Ramos (cell line): Measurements from ENCODE around the gene RIN3.
"Not testable (repeated sequence)": the region's sequence is repeated elsewhere in the genome, so short reads cannot be mapped to it uniquely, and the experiment has no call there.

Experiments
- in situ Hi-C: fragments of 300-500 bp; cut with MboI; formaldehyde crosslinking; loops from one replicate; pipeline ENCODE4 v1.14.3; 2022; ENCODE audit warnings: low sequenced_read_pairs; ENCODE audit not compliant: unreplicated experiment

Gene RIN3

GRCh38 chr14:92524602-92525185 is 11.1 kb downstream of the RIN3 start:
- in situ Hi-C loops: no loop called here

GRCh38 chr14:92525322-92526095 is 11.9 kb downstream of the RIN3 start:
- in situ Hi-C loops: no loop called here

GRCh38 chr14:92527721-92528120 is 14.1 kb downstream of the RIN3 start:
- in situ Hi-C loops: no loop called here

- in situ Hi-C loops: no loop called here
These were observed 15.0 kb downstream of the RIN3 start for GRCh38 chr14:92528486-92529100.

GRCh38 chr14:92529903-92530302 is 16.3 kb downstream of the RIN3 start:
- in situ Hi-C loops: no loop called here

- in situ Hi-C loops: no loop called here
These were observed 17.7 kb downstream of the RIN3 start for GRCh38 chr14:92531106-92531873.

GRCh38 chr14:92532490-92533163 is 19.0 kb downstream of the RIN3 start:
- in situ Hi-C loops: no loop called here

- in situ Hi-C loops: no loop called here
These were observed 21.5 kb downstream of the RIN3 start for GRCh38 chr14:92534932-92535643.

GRCh38 chr14:92536231-92536630 is 22.6 kb downstream of the RIN3 start:
- in situ Hi-C loops: not testable (repeated sequence)

- in situ Hi-C loops: no loop called here
These were observed 24.9 kb downstream of the RIN3 start for GRCh38 chr14:92538412-92538985.

- in situ Hi-C loops: no loop called here
These were observed 25.8 kb downstream of the RIN3 start for GRCh38 chr14:92539419-92539818.

- in situ Hi-C loops: no loop called here
These were observed 26.3 kb downstream of the RIN3 start for GRCh38 chr14:92539875-92540274.

- in situ Hi-C loops: no loop called here
These were observed 27.0 kb downstream of the RIN3 start for GRCh38 chr14:92540472-92541048.

- in situ Hi-C loops: no loop called here
These were observed 29.4 kb downstream of the RIN3 start for GRCh38 chr14:92542766-92543554.

- in situ Hi-C loops: no loop called here
These were observed 30.6 kb downstream of the RIN3 start for GRCh38 chr14:92544051-92544720.

- in situ Hi-C loops: no loop called here
These were observed 32.9 kb downstream of the RIN3 start for GRCh38 chr14:92546347-92547053.
